H1 (cell line): ENCODE results near the gene AP3D1. TPM values are rescaled to one million over a fixed set of nuclear protein-coding genes. Genes with fewer than 3 reads are reported as not detected.

Source experiments
- CTCF ChIA-PET: fragments of 300-600 bp; sonication (Branson Sonifier 250); formaldehyde crosslinking; loops from one replicate; lab custom pipeline; 2021; ENCODE audit not compliant: partially characterized antibody; lab: Charles Lee
- POLR2A ChIA-PET: fragments of 300-600 bp; sonication (Branson Sonifier 250); formaldehyde crosslinking; loops from one replicate; lab custom pipeline; 2021; ENCODE audit warnings: inconsistent platforms; ENCODE audit not compliant: partially characterized antibody; lab: Charles Lee
- DNase-seq, 2 experiments: peaks; one replicate each; pipeline versions ENCODE4 v3.0.0 to v3.0.0-alpha.2; 2010 to 2022; ENCODE audit warnings: low spot score in 2 of 2, low read depth in 1 of 2, mixed read lengths in 1 of 2
- FAIRE-seq: peaks from 2 replicates; lab custom pipeline; 2011; peaks lifted over from hg19 to GRCh38; lab: Jason Lieb, UNC
- H2AFZ ChIP-seq: 2 replicates; pipeline ENCODE4 v1.8.1; 2012; ENCODE audit warnings: low read length, inconsistent platforms
- H2AK5ac ChIP-seq: 2 replicates; pipeline ENCODE4 v1.6.1; 2013; ENCODE audit warnings: low read depth, low read length
- H2BK120ac ChIP-seq: replicated peaks from 2 replicates; pipeline ENCODE3; 2013; ENCODE audit warnings: low read depth, low read length, inconsistent platforms
- H2BK12ac ChIP-seq: 2 replicates; pipeline ENCODE4 v1.6.1; 2013; ENCODE audit warnings: low read depth, low read length
- H2BK15ac ChIP-seq: 2 replicates; pipeline ENCODE4 v1.6.1; 2013; ENCODE audit warnings: low read length
- H2BK20ac ChIP-seq: 2 replicates; pipeline ENCODE4 v1.6.1; 2013; ENCODE audit warnings: low read length
- H2BK5ac ChIP-seq: 2 replicates; pipeline ENCODE4 v1.6.1; 2013; ENCODE audit warnings: low read depth, low read length
- H3K14ac ChIP-seq: 2 replicates; pipeline ENCODE4 v1.6.1; 2013; ENCODE audit warnings: inconsistent platforms; ENCODE audit not compliant: insufficient read length
- H3K18ac ChIP-seq: 2 replicates; pipeline ENCODE4 v1.6.1; 2013; ENCODE audit warnings: low read length; ENCODE audit errors: extremely low read depth
- H3K23ac ChIP-seq: 2 replicates; pipeline ENCODE4 v1.6.1; 2013; ENCODE audit warnings: inconsistent platforms; ENCODE audit not compliant: insufficient read length
- H3K23me2 ChIP-seq: 2 replicates; pipeline ENCODE4 v1.6.1; 2013; ENCODE audit warnings: low read depth, low read length
- H3K27ac ChIP-seq: 2 replicates; pipeline ENCODE4 v1.6.1; 2011; ENCODE audit warnings: low read depth, low read length, inconsistent platforms
- H3K27me3 ChIP-seq, 4 experiments: replicated peaks in 1 of 4; 1 replicate in 1 of 4; 2 replicates in 3 of 4; pipeline versions ENCODE4 v1.6.1 to v1.8.1; 2011 to 2013; ENCODE audit warnings: low read length in 3 of 4, mild to moderate bottlenecking in 3 of 4, inconsistent platforms in 2 of 4, mixed read lengths in 2 of 4, moderate library complexity in 1 of 4; ENCODE audit not compliant: control insufficient read depth in 3 of 4, insufficient read depth in 3 of 4; ENCODE audit errors: extremely low read depth in 1 of 4
- H3K36me3 ChIP-seq, 4 experiments: 2 replicates each; pipeline versions ENCODE4 v1.6.1 to v1.8.1; 2011 to 2013; ENCODE audit warnings: mild to moderate bottlenecking in 4 of 4, low read length in 3 of 4, moderate library complexity in 2 of 4, control low read depth in 1 of 4, inconsistent platforms in 1 of 4; ENCODE audit not compliant: insufficient read depth in 4 of 4, control insufficient read depth in 2 of 4
- H3K4ac ChIP-seq: replicated peaks from 2 replicates; pipeline ENCODE3; 2013; ENCODE audit warnings: low read length, low read depth, mixed read lengths, inconsistent platforms; ENCODE audit not compliant: insufficient read length
- H3K4me1 ChIP-seq, 4 experiments: replicated peaks in 1 of 4; 1 replicate in 1 of 4; 2 replicates in 3 of 4; pipeline versions ENCODE4 v1.6.1 to v1.8.1; 2011 to 2013; ENCODE audit warnings: low read length in 3 of 4, inconsistent platforms in 2 of 4, mixed read lengths in 1 of 4; ENCODE audit not compliant: insufficient read depth in 4 of 4, control insufficient read depth in 3 of 4
- H3K4me2 ChIP-seq, 2 experiments: 2 replicates each; pipeline versions ENCODE4 v1.6.1 to v1.8.1; 2011 to 2013; ENCODE audit warnings: low read depth in 2 of 2, low read length in 2 of 2, control low read depth in 1 of 2, inconsistent platforms in 1 of 2, mild to moderate bottlenecking in 1 of 2; ENCODE audit not compliant: insufficient read depth in 1 of 2
- H3K4me3 ChIP-seq, 4 experiments: fragments of 200-600, 300-600 bp in 1 of 4; sonication (generic), shearing (Covaris generic), sonication (Bioruptor Twin) in 1 of 4; 2 replicates each; pipeline versions ENCODE4 v1.5.1 to v1.8.1; 2011 to 2016; ENCODE audit warnings: low read length in 4 of 4, low read depth in 3 of 4, control low read depth in 2 of 4, inconsistent platforms in 2 of 4, mild to moderate bottlenecking in 2 of 4, mixed read lengths in 1 of 4, moderate library complexity in 1 of 4; ENCODE audit not compliant: insufficient read depth in 2 of 4; ENCODE audit errors: extremely low read depth in 1 of 4
- H3K56ac ChIP-seq: replicated peaks from 2 replicates; pipeline ENCODE3; 2013; ENCODE audit warnings: low read depth, mild to moderate bottlenecking, mixed read lengths, low read length, inconsistent platforms; ENCODE audit not compliant: insufficient read length
- H3K79me1 ChIP-seq: 2 replicates; pipeline ENCODE4 v1.6.1; 2013; ENCODE audit warnings: low read depth, low read length, control low read depth
- H3K79me2 ChIP-seq, 2 experiments: 2 replicates each; pipeline versions ENCODE4 v1.6.1 to v1.8.1; 2012 to 2013; ENCODE audit warnings: low read length in 2 of 2, mild to moderate bottlenecking in 2 of 2, inconsistent platforms in 1 of 2; ENCODE audit not compliant: insufficient read depth in 2 of 2, control insufficient read depth in 1 of 2
- H3K9ac ChIP-seq, 4 experiments: replicated peaks in 1 of 4; 1 replicate in 1 of 4; 2 replicates in 3 of 4; pipeline versions ENCODE4 v1.6.1 to v1.8.1; 2011 to 2013; ENCODE audit warnings: low read depth in 3 of 4, low read length in 3 of 4, control low read depth in 2 of 4, mild to moderate bottlenecking in 2 of 4, moderate library complexity in 2 of 4, inconsistent platforms in 1 of 4; ENCODE audit errors: extremely low read depth in 1 of 4
- H3K9me3 ChIP-seq, 2 experiments: 2 replicates each; pipeline versions ENCODE4 v1.6.1 to v1.8.1; 2012 to 2013; ENCODE audit warnings: mild to moderate bottlenecking in 2 of 2, moderate library complexity in 2 of 2, control low read depth in 1 of 2, inconsistent platforms in 1 of 2, low read depth in 1 of 2, low read length in 1 of 2, mixed read lengths in 1 of 2; ENCODE audit not compliant: insufficient read depth in 2 of 2
- H4K20me1 ChIP-seq, 2 experiments: replicated peaks in 1 of 2; 2 replicates each; pipeline versions ENCODE3 to v1.8.1; 2011 to 2013; ENCODE audit warnings: inconsistent platforms in 2 of 2, low read length in 2 of 2, mild to moderate bottlenecking in 1 of 2; ENCODE audit not compliant: insufficient read depth in 2 of 2, control insufficient read depth in 1 of 2
- H4K5ac ChIP-seq: 2 replicates; pipeline ENCODE4 v1.6.1; 2013; ENCODE audit warnings: low read length, low read depth, mixed read lengths, inconsistent platforms; ENCODE audit not compliant: insufficient read length
- H4K8ac ChIP-seq: 2 replicates; pipeline ENCODE4 v1.8.0; 2013; ENCODE audit warnings: mild to moderate bottlenecking, moderate library complexity, low read length, inconsistent platforms; ENCODE audit not compliant: insufficient read depth; ENCODE audit errors: extremely low read depth
- H4K91ac ChIP-seq: replicated peaks from 2 replicates; pipeline ENCODE3; 2013; ENCODE audit warnings: low read length, mixed read lengths, inconsistent platforms; ENCODE audit not compliant: insufficient read length
- ATF2 ChIP-seq: IDR thresholded peaks from 2 replicates; pipeline ENCODE4 v1.6.1; 2012; ENCODE audit warnings: low read length, inconsistent platforms
- BACH1 ChIP-seq: IDR thresholded peaks from 2 replicates; pipeline ENCODE4 v1.6.1; 2012; ENCODE audit warnings: low read length, improper control_type of control experiment
- CBX5 ChIP-seq: fragments of 300-800, 300-1000 bp; sonication (generic); IDR thresholded peaks from 2 replicates; pipeline ENCODE4 v1.7.1; 2016; ENCODE audit warnings: antibody characterized with exemption, low read length, low read depth
- CEBPB ChIP-seq: IDR thresholded peaks from 2 replicates; pipeline ENCODE4 v1.6.1; 2012; ENCODE audit warnings: low read depth, low read length
- CHD1 ChIP-seq: IDR thresholded peaks from 2 replicates; pipeline ENCODE4 v1.6.1; 2012; ENCODE audit warnings: low read depth, low read length, improper control_type of control experiment
- CHD2 ChIP-seq: IDR thresholded peaks from 2 replicates; pipeline ENCODE4 v1.6.1; 2012; ENCODE audit warnings: low read length, improper control_type of control experiment
- EZH2 ChIP-seq: fragments of 200-600 bp; sonication (generic); IDR thresholded peaks from 2 replicates; pipeline ENCODE4 v1.7.1; 2012; ENCODE audit warnings: low read depth, mild to moderate bottlenecking, moderate library complexity, low read length, inconsistent platforms; ENCODE audit not compliant: severe bottlenecking
- JUND ChIP-seq: IDR thresholded peaks from 2 replicates; pipeline ENCODE4 v1.6.1; 2011; ENCODE audit warnings: mild to moderate bottlenecking, improper control_type of control experiment, low read length
- SIX5 ChIP-seq: IDR thresholded peaks from 2 replicates; pipeline ENCODE4 v1.6.1; 2011; ENCODE audit warnings: mild to moderate bottlenecking, low read depth, low read length
- TAF1 ChIP-seq: IDR thresholded peaks from 2 replicates; pipeline ENCODE4 v1.6.1; 2011; ENCODE audit warnings: mild to moderate bottlenecking, low read depth, low read length
- TEAD4 ChIP-seq: IDR thresholded peaks from 2 replicates; pipeline ENCODE4 v1.6.1; 2012; ENCODE audit warnings: low read depth, low read length, inconsistent platforms, mixed read lengths
- USF2 ChIP-seq: IDR thresholded peaks from 2 replicates; pipeline ENCODE4 v1.6.1; 2011; ENCODE audit warnings: low read length, improper control_type of control experiment
- ZNF274 ChIP-seq: IDR thresholded peaks from 2 replicates; pipeline ENCODE4 v1.7.0; 2012; ENCODE audit warnings: low read length, borderline replicate concordance; ENCODE audit errors: extremely low read depth
- WGBS, 2 experiments: shearing (Covaris generic) in 1 of 2; methylation state at CpG; one replicate each; pipeline versions ENCODE4 v1.1.6 to v1.1.7; 2013 to 2015; ENCODE audit warnings: low lambda C conversion rate in 2 of 2, mixed read lengths in 2 of 2, inconsistent platforms in 1 of 2, low coverage in 1 of 2, missing lambda C conversion rate in 1 of 2; ENCODE audit not compliant: insufficient replicate concordance in 2 of 2, insufficient coverage in 1 of 2, insufficient read length in 1 of 2; ENCODE audit errors: extremely low coverage in 1 of 2, missing lambda C conversion rate in 1 of 2; 5-methylcytosine and 5-hydroxymethylcytosine counted together
- polyA plus RNA-seq, 7 experiments: library from polyadenylated mRNA; depleted of rRNA in 3 of 7; stranded (reverse) in 5 of 7; unstranded in 2 of 7; fragments of >200 nt in 5 of 7; fragments of 200-250 nt in 2 of 7; gene quantifications; 1 replicate in 5 of 7; 2 replicates in 1 of 7; 4 replicates in 1 of 7; pipeline versions ENCODE4 v1.2.1 to v1.2.3, GENCODE V29; 2011 to 2013; ENCODE audit warnings: missing spikeins in 2 of 7, mixed read lengths in 2 of 7
- total RNA-seq: library from RNA; stranded (reverse); fragmentation: NEBNext Ultra II Directional; extraction: Animal tissue kit (Norgen Biotek cat#: 25700); gene quantifications from 2 replicates; pipeline ENCODE4 v1.2.1, GENCODE V29; 2021

The AP3D1 gene
- total and polyA plus RNA-seq, 2 of the 8 experiments (the other 6 are each of a cell fraction or from before 2014, with no cell fraction given): 161 to 174 TPM

DNA sequence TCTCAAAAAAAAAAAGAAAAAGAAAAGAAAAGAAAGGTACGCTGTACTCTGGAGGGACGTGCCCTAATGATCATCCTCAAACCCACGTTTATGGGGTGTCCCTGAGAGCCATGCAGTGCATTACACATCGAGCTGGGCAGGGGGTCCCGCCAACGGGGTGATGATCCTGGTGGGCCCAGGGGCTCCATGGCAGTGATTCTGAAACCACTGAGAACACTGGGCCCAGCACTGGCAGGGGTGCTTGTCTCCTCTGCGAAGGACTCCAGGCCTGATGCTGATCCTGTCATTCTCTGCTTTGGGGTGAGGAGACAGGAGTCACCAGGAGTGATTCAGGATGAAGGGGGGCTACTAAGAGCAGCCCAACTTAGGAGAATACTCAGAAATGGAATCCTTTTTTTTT is 74.0 kb downstream of the AP3D1 start:
- DNase-seq: no peak
- Histone ChIP-seq H2BK15ac (no peak overlapping the region), H3K18ac (no peak overlapping the region), H2BK20ac (no peak overlapping the region), H2BK5ac (no peak overlapping the region), H3K56ac (no peak overlapping the region), H2BK120ac (no peak overlapping the region), H3K23me2 (no peaks in the 10 kb centered on the region), H3K36me3 (peaks cover 0 to 3% (median 0%) of the 10 kb centered on the region in 4 experiments; a peak in 3 of 8 replicates), H4K5ac (no peak overlapping the region), H2BK12ac (no peak overlapping the region), H3K4me3 (no peak overlapping the region), H4K91ac (no peak overlapping the region), H3K79me2 (no peaks in the 10 kb centered on the region), H3K4ac (no peak overlapping the region), H3K14ac (no peak overlapping the region), H3K9me3 (no peaks in the 10 kb centered on the region), H3K27me3 (no peaks in the 10 kb centered on the region), H3K4me2 (no peak overlapping the region), H3K79me1 (no peaks in the 10 kb centered on the region), H2AFZ (no peak overlapping the region), H3K27ac (no peak overlapping the region), H3K23ac (no peak overlapping the region), H2AK5ac (no peak overlapping the region), H3K9ac (no peak overlapping the region), H3K4me1 (no peaks in the 10 kb centered on the region), H4K20me1 (no peaks in the 10 kb centered on the region), H4K8ac (no peak overlapping the region)
- ChIA-PET CTCF (interaction anchor here (1.4 to 2.0 kb wide), 3 partner anchors 7 to 177 kb away, joined by 3 to 4 read pairs (median 3); no protein-coding TSS in a partner anchor), POLR2A (interaction anchor here (1.6 kb wide), 1 partner anchor 45 kb away, joined by 3 read pairs; no protein-coding TSS in a partner anchor)
- 86% methylated on average over 7 of the region's 7 CpGs; no CpG with 5 or more reads in 1 of the 2 experiments for WGBS, 2 experiments
- no peak for FAIRE-seq
- TF ChIP-seq JUND (no peak), SIX5 (no peak), EZH2 (no peak), BACH1 (no peak), CHD2 (no peak), ZNF274 (no peak), ATF2 (no peak), TAF1 (no peak), CHD1 (no peak), TEAD4 (no peak), USF2 (no peak), CBX5 (no peak), CEBPB (no peak)
